ENCODE measurements around the gene SMIM43. TPM values are rescaled to one million over a fixed set of nuclear protein-coding genes. Genes with fewer than 3 reads are reported as not detected.
"Not testable (repeated sequence)": the region's sequence is repeated elsewhere in the genome, so short reads cannot be mapped to it uniquely, and the experiment has no call there.

Gene SMIM43
- total RNA-seq, 2 donors from 2014 or later = 0.21 TPM; not detected in 1

DNA sequence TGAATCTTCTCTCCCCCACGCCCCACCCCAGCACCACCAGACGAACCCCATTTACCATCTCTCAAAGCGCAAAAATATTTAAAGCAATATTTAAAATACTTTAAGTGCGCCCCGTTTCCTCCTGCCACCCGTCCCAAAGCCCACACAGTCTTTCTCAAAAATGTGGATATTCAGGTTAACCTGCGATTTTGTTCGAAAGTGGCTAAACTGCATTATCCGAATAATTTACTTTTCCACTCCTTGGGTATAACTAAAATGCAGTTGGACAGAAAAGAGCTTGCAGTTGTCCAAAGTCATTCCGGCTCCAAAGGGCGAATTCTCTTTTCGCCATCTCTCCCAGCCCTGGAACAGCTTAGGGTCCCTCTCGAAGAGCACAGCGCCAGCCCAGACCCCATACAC, 662 bp downstream of the SMIM43 start:
- no peaks in the 10 kb centered on the region for H3K4me1 ChIP-seq
- no peak overlapping the region for H3K27ac ChIP-seq
- H3K27me3 ChIP-seq = peaks cover 11% of the 10 kb centered on the region
- H3K4me3 ChIP-seq = no peak overlapping the region
- H3K9ac ChIP-seq (ENCODE audit: low read depth in 2 of 2, low read length in 2 of 2) = no peak overlapping the region
- no peak for DNase-seq
- TF ChIP-seq, protein P1, sequence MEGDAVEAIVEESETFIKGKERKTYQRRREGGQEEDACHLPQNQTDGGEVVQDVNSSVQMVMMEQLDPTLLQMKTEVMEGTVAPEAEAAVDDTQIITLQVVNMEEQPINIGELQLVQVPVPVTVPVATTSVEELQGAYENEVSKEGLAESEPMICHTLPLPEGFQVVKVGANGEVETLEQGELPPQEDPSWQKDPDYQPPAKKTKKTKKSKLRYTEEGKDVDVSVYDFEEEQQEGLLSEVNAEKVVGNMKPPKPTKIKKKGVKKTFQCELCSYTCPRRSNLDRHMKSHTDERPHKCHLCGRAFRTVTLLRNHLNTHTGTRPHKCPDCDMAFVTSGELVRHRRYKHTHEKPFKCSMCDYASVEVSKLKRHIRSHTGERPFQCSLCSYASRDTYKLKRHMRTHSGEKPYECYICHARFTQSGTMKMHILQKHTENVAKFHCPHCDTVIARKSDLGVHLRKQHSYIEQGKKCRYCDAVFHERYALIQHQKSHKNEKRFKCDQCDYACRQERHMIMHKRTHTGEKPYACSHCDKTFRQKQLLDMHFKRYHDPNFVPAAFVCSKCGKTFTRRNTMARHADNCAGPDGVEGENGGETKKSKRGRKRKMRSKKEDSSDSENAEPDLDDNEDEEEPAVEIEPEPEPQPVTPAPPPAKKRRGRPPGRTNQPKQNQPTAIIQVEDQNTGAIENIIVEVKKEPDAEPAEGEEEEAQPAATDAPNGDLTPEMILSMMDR (IDR thresholded peaks at IDR 0.05) = no peak
- no peaks in the 10 kb centered on the region for H3K36me3 ChIP-seq
- intact Hi-C loops (cut with DNase I) = no loop called here
- H3K9me3 ChIP-seq = no peaks in the 10 kb centered on the region

DNA sequence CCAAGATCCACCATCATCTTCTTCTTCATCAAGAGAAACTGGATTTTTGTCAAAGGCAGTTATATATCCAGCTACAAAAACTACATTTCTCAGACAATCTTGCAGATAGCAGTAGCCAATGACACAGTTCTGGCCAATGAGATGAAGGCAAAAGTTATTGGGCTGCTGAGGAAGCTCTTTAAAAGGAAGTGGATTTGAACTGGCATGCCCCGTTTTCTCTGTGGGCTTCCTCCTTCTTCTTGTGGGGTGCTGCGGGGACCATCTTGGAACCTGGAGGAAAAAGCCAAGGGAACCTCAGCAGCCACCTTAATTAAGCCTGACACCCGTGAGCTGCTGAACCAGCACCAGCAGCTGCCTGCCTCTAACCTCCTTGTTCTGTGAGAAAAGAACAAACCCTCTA, 4.8 kb downstream of the SMIM43 start:
- Histone ChIP-seq H3K9me3 (no peaks in the 10 kb centered on the region), H3K4me3 (no peak overlapping the region), H3K4me1 (no peaks in the 10 kb centered on the region), H3K27me3 (peaks cover 10% of the 10 kb centered on the region), H3K36me3 (no peaks in the 10 kb centered on the region), H3K9ac (ENCODE audit: low read depth in 2 of 2, low read length in 2 of 2) (no peak overlapping the region), H3K27ac (no peak overlapping the region)
- TF ChIP-seq, protein P1 (IDR thresholded peaks at IDR 0.05) = no peak
- intact Hi-C loops (cut with DNase I) = no loop called here
- DNase-seq = no peak

- intact Hi-C loops (cut with DNase I) = no loop called here
- Histone ChIP-seq H3K36me3 (no peaks in the 10 kb centered on the region), H3K27ac (no peak overlapping the region), H3K9ac (ENCODE audit: low read depth in 2 of 2, low read length in 2 of 2) (no peak overlapping the region), H3K27me3 (no peaks in the 10 kb centered on the region), H3K4me3 (no peak overlapping the region), H3K9me3 (no peaks in the 10 kb centered on the region), H3K4me1 (no peaks in the 10 kb centered on the region)
- TF ChIP-seq, protein P1 (IDR thresholded peaks at IDR 0.05) = no peak
- DNase-seq = no peak
These were observed 5.9 kb downstream of the SMIM43 start for GRCh38 chr4:121758925-121759568.

- DNase-seq = not testable (repeated sequence)
These were observed 12.8 kb downstream of the SMIM43 start for GRCh38 chr4:121752142-121752541.

DNA sequence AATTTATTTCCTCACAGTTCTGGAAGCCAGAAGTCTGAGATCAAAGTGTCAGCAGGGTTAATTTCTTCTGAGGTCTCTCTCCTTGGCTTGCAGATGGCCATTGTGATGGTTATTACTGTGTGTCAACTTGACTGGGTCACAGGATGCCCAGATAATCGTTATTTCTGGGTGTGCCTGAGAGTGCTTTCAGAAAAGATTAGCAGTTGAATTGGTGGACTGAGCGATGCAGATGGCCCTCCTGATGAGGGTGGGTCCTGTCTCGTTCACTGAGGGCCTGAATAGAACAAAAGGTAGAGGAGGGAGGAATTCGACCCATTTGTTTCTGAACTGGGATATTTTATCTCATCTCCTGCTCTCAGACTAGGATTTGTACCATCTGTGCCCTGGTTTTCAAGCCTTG, 15.7 kb downstream of the SMIM43 start:
- Histone ChIP-seq H3K9me3 (no peaks in the 10 kb centered on the region), H3K4me3 (no peak overlapping the region), H3K36me3 (no peaks in the 10 kb centered on the region), H3K27ac (no peak overlapping the region), H3K4me1 (no peaks in the 10 kb centered on the region), H3K27me3 (no peaks in the 10 kb centered on the region), H3K9ac (ENCODE audit: low read depth in 2 of 2, low read length in 2 of 2) (no peak overlapping the region)
- TF ChIP-seq, protein P1 (IDR thresholded peaks at IDR 0.05) = no peak
- no peak for DNase-seq
- intact Hi-C loops (cut with DNase I) = no loop called here

More at GRCh38 chr4:121752142-121752541, 12.8 kb downstream of the SMIM43 start:
- H3K9me3 ChIP-seq; H3K4me3 ChIP-seq; H3K36me3 ChIP-seq; H3K9ac ChIP-seq (ENCODE audit: low read depth in 2 of 2, low read length in 2 of 2); H3K4me1 ChIP-seq; H3K27me3 ChIP-seq; H3K27ac ChIP-seq; intact Hi-C loops (cut with DNase I): not testable (repeated sequence)

GRCh38 chr4:121742794-121743193, 22.2 kb downstream of the SMIM43 start:
- H3K27ac ChIP-seq = no peak overlapping the region
- no peak overlapping the region for H3K4me3 ChIP-seq
- H3K9ac ChIP-seq (ENCODE audit: low read depth in 2 of 2, low read length in 2 of 2) = no peak overlapping the region
- no peaks in the 10 kb centered on the region for H3K9me3 ChIP-seq
- intact Hi-C loops (cut with DNase I) = no loop called here
- no peak for DNase-seq
- no peaks in the 10 kb centered on the region for H3K4me1 ChIP-seq
- H3K36me3 ChIP-seq = no peaks in the 10 kb centered on the region
- TF ChIP-seq, protein P1 (IDR thresholded peaks at IDR 0.05) = no peak
- no peaks in the 10 kb centered on the region for H3K27me3 ChIP-seq
